GM23248 (cell line): ENCODE data around the gene PPP1R9A. TPM values are rescaled to one million over a fixed set of nuclear protein-coding genes. Genes with fewer than 3 reads are reported as not detected.
A peak's percentile ranks its signal among the peaks of the same experiment; 100 is the strongest.

Experiments used
- DNase-seq: peaks from one replicate; pipeline ENCODE4 v3.0.0-alpha.2; 2015
- H2AFZ ChIP-seq: fragments of 200-600 bp; sonication (generic); 2 replicates; pipeline ENCODE4 v1.6.1; 2016; ENCODE audit warnings: antibody characterized with exemption
- H3F3A ChIP-seq: fragments of 200-600 bp; sonication (generic); 2 replicates; pipeline ENCODE4 v1.6.1; 2016; ENCODE audit warnings: mild to moderate bottlenecking, antibody characterized with exemption, mixed run types; ENCODE audit not compliant: insufficient read depth
- H3K27ac ChIP-seq: fragments of 200-600 bp; sonication (generic); 2 replicates; pipeline ENCODE4 v1.5.1; 2016; ENCODE audit warnings: mild to moderate bottlenecking
- H3K27me3 ChIP-seq: fragments of 200-600 bp; sonication (generic); replicated peaks from 2 replicates; pipeline ENCODE4 v1.6.1; 2016; ENCODE audit warnings: mild to moderate bottlenecking; ENCODE audit not compliant: insufficient read depth
- H3K36me3 ChIP-seq: fragments of 200-600 bp; sonication (generic); 2 replicates; pipeline ENCODE4 v1.6.1; 2016; ENCODE audit warnings: low read depth, mild to moderate bottlenecking
- H3K4me1 ChIP-seq: fragments of 200-600 bp; sonication (generic); 2 replicates; pipeline ENCODE4 v1.6.1; 2016; ENCODE audit warnings: mild to moderate bottlenecking; ENCODE audit not compliant: insufficient read depth
- H3K4me2 ChIP-seq: fragments of 200-600 bp; sonication (generic); one replicate; pipeline ENCODE4 v1.6.1; 2016; ENCODE audit warnings: mild to moderate bottlenecking; ENCODE audit not compliant: unreplicated experiment
- H3K4me3 ChIP-seq: fragments of 200-600 bp; sonication (generic); 2 replicates; pipeline ENCODE4 v1.5.1; 2016; ENCODE audit warnings: mild to moderate bottlenecking
- H3K79me2 ChIP-seq: fragments of 200-600 bp; sonication (generic); 2 replicates; pipeline ENCODE4 v1.6.1; 2016; ENCODE audit warnings: mild to moderate bottlenecking; ENCODE audit not compliant: insufficient read depth
- H3K9ac ChIP-seq: fragments of 200-600 bp; sonication (generic); 2 replicates; pipeline ENCODE4 v1.6.1; 2016; ENCODE audit warnings: mild to moderate bottlenecking
- H3K9me2 ChIP-seq: fragments of 200-600 bp; sonication (generic); 2 replicates; pipeline ENCODE4 v1.6.1; 2016; ENCODE audit warnings: mixed run types, mild to moderate bottlenecking, moderate library complexity; ENCODE audit not compliant: insufficient read depth
- H3K9me3 ChIP-seq: fragments of 200-600 bp; sonication (generic); one replicate; pipeline ENCODE4 v1.6.1; 2017; ENCODE audit warnings: low read depth
- H4K20me1 ChIP-seq: fragments of 200-600 bp; sonication (generic); 2 replicates; pipeline ENCODE4 v1.6.0; 2016; ENCODE audit not compliant: insufficient read depth
- EZH2 ChIP-seq: fragments of 200-600 bp; sonication (generic); IDR thresholded peaks from 2 replicates; pipeline ENCODE4 v1.6.1; 2018; ENCODE audit warnings: antibody characterized with exemption, mild to moderate bottlenecking; ENCODE audit not compliant: insufficient read depth, poor library complexity, severe bottlenecking
- EZH2phosphoT487 ChIP-seq: fragments of 200-600 bp; sonication (generic); IDR thresholded peaks from 2 replicates; pipeline ENCODE4 v1.6.1; 2018; ENCODE audit warnings: antibody characterized with exemption, moderate library complexity, mild to moderate bottlenecking, low read depth; ENCODE audit not compliant: insufficient read depth
- WGBS, 2 experiments: methylation state at CpG; one replicate each; pipeline ENCODE4 v1.1.6; 2015 to 2017; ENCODE audit warnings: low lambda C conversion rate in 2 of 2, low coverage in 1 of 2; ENCODE audit errors: missing lambda C conversion rate in 2 of 2; 5-methylcytosine and 5-hydroxymethylcytosine counted together
- in situ Hi-C: fragments of 300-500 bp; cut with MboI; formaldehyde crosslinking; loops from 2 replicates; pipeline ENCODE4 v1.15.0; 2020
- polyA plus RNA-seq: library from polyadenylated mRNA; unstranded; fragments of >200 nt; fragmentation: Nextera tagmentation; extraction: Ambion mirVana; gene quantifications from 2 replicates; pipeline ENCODE4 v1.2.1, GENCODE V29; 2016
- total RNA-seq: library from RNA; depleted of rRNA; stranded (reverse); fragments of >200 nt; shearing (Covaris generic); gene quantifications from 2 replicates; pipeline ENCODE4 v1.2.3, GENCODE V29; 2014

Gene PPP1R9A
- total and polyA plus RNA-seq, 2 experiments from 2014 or later: 0.03 TPM; not detected in 1

- Histone ChIP-seq H3K9me3 (no peaks in the 10 kb centered on the region), H3K9ac (no peak overlapping the region), H3K36me3 (no peaks in the 10 kb centered on the region), H3F3A (no peaks in the 10 kb centered on the region), H3K9me2 (no peaks in the 10 kb centered on the region), H4K20me1 (no peaks in the 10 kb centered on the region), H3K27me3 (peaks cover 4% of the 10 kb centered on the region; the same call in 1 of the 2 replicates), H3K4me1 (no peaks in the 10 kb centered on the region), H2AFZ (no peak overlapping the region), H3K79me2 (no peaks in the 10 kb centered on the region), H3K4me2 (no peak overlapping the region), H3K27ac (no peak overlapping the region), H3K4me3 (no peak overlapping the region)
- no peak for TF ChIP-seq EZH2phosphoT487
- TF ChIP-seq EZH2: no peak
- 43 to 53% methylated on average over 4 of the region's 4 CpGs for WGBS, 2 experiments
- in situ Hi-C loops: no loop called here
- no peak for DNase-seq
Observed at GRCh38 chr7:95059842-95060313, 152.5 kb downstream of the PPP1R9A start.

GRCh38 chr7:95062901-95063300 is 155.5 kb downstream of the PPP1R9A start:
- Histone ChIP-seq H3K27me3 (no peaks in the 10 kb centered on the region), H2AFZ (no peak overlapping the region), H3K36me3 (no peaks in the 10 kb centered on the region), H3K4me1 (no peaks in the 10 kb centered on the region), H4K20me1 (no peaks in the 10 kb centered on the region), H3K9ac (no peak overlapping the region), H3K9me3 (no peaks in the 10 kb centered on the region), H3K4me2 (no peak overlapping the region), H3K9me2 (no peaks in the 10 kb centered on the region), H3K27ac (no peak overlapping the region), H3F3A (no peaks in the 10 kb centered on the region), H3K79me2 (no peaks in the 10 kb centered on the region), H3K4me3 (no peak overlapping the region)
- TF ChIP-seq EZH2 (no peak), EZH2phosphoT487 (no peak)
- in situ Hi-C loops: no loop called here
- DNase-seq: no peak

GRCh38 chr7:95066737-95067530 is 159.5 kb downstream of the PPP1R9A start:
- WGBS, 2 experiments: 79 to 82% methylated on average over 6 of the region's 6 CpGs
- H3K79me2 ChIP-seq: no peaks in the 10 kb centered on the region
- in situ Hi-C loops: no loop called here
- no peak overlapping the region for H3K4me3 ChIP-seq
- H3K9me2 ChIP-seq: no peaks in the 10 kb centered on the region
- H2AFZ ChIP-seq: no peak overlapping the region
- H3K4me1 ChIP-seq: no peaks in the 10 kb centered on the region
- no peak overlapping the region for H3K4me2 ChIP-seq
- H3K9me3 ChIP-seq: no peaks in the 10 kb centered on the region
- H3K27ac ChIP-seq: no peak overlapping the region
- no peaks in the 10 kb centered on the region for H3K36me3 ChIP-seq
- peak; percentile 7 for DNase-seq
- no peak overlapping the region for H3K9ac ChIP-seq
- H3K27me3 ChIP-seq: no peaks in the 10 kb centered on the region
- H4K20me1 ChIP-seq: no peaks in the 10 kb centered on the region
- H3F3A ChIP-seq: no peaks in the 10 kb centered on the region
- TF ChIP-seq EZH2 (no peak), EZH2phosphoT487 (no peak)

- TF ChIP-seq EZH2phosphoT487 (no peak), EZH2 (no peak)
- Histone ChIP-seq H3K27ac (no peak overlapping the region), H2AFZ (no peak overlapping the region), H3K27me3 (no peaks in the 10 kb centered on the region; the same call in 1 of the 2 replicates), H3K9me2 (no peaks in the 10 kb centered on the region), H3K4me3 (no peak overlapping the region), H3K4me2 (no peak overlapping the region), H3K4me1 (no peaks in the 10 kb centered on the region), H3K9me3 (no peaks in the 10 kb centered on the region), H3K36me3 (no peaks in the 10 kb centered on the region), H3K9ac (no peak overlapping the region), H3F3A (no peaks in the 10 kb centered on the region), H3K79me2 (no peaks in the 10 kb centered on the region), H4K20me1 (no peaks in the 10 kb centered on the region)
- WGBS, 2 experiments: 28 to 44% methylated on average over 4 of the region's 4 CpGs
- in situ Hi-C loops: no loop called here
- no peak for DNase-seq
Observed at GRCh38 chr7:95088536-95089215, 181.3 kb downstream of the PPP1R9A start.
